DOHH2 (cell line): Measurements from ENCODE around the gene CAPN15.

Experiments
- CTCF ChIP-seq: fragments of 200-600 bp; sonication (generic); IDR thresholded peaks from one replicate; pipeline ENCODE4 v1.5.1; 2014; ENCODE audit warnings: antibody characterized with exemption, mild to moderate bottlenecking, low read depth, low read length; ENCODE audit not compliant: poor library complexity, severe bottlenecking
- EZH2phosphoT487 ChIP-seq: fragments of 200-600 bp; sonication (generic); IDR thresholded peaks from 2 replicates; pipeline ENCODE4 v1.6.1; 2017; ENCODE audit warnings: borderline replicate concordance, mild to moderate bottlenecking, antibody characterized with exemption, low read length, moderate library complexity, mixed read lengths

GRCh38 chr16:595094-595528 lies 67.6 kb downstream of the CAPN15 start:
- no peak for TF ChIP-seq CTCF
- no peak for TF ChIP-seq EZH2phosphoT487
